ENCODE data around the gene WNT2B. TPM values are rescaled to one million over a fixed set of nuclear protein-coding genes. Genes with fewer than 3 reads are reported as not detected.

WNT2B gene
- total and polyA plus RNA-seq, 9 of the 15 experiments (the other 6 are each of a cell fraction or from before 2014, with no cell fraction given): 0.02 to 0.06 (median 0.04) TPM; not detected in 3

DNA sequence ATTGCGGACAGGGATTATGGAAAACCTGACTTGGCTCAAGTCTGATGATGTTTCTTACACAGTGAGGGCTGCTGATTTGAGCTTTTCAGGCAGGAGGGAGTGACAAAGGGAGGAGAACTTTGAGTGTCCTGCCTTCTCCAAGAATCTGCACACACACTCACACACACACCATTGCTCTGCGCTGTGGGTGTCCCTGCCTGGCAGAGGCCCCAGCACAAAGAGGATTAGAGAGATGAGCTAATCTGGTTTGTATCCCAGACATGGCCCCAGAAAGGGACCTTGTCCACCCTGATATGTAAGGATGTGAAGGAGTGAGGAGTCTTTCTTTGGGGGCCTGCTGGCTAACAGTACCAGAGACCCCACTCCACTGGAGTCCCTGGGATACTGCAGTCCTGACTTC lies 5.9 kb upstream of the WNT2B start:
- ChIA-PET POLR2A (interaction anchor here (0.6 to 1.6 kb wide), 3 partner anchors 17 to 218 kb away, joined by 3 to 6 read pairs (median 4); no protein-coding TSS in a partner anchor), CTCF (ENCODE audit: low intra/inter-chr PET ratio) (interaction anchor here (1.0 kb wide), 1 partner anchor 113 kb away, joined by 3 read pairs; no protein-coding TSS in a partner anchor)
- no peak overlapping the region for H3K4me3 ChIP-seq
- no peaks in the 10 kb centered on the region for H3K36me3 ChIP-seq (ENCODE audit: control insufficient read depth, insufficient read depth, low read length)
- no TSS peak for BruUV-seq (replicated peaks)
- no peak overlapping the region for H3K9ac ChIP-seq (ENCODE audit: insufficient read depth in 1 of 2, low read depth in 2 of 2, low read length in 2 of 2)
- H3K4me1 ChIP-seq (replicated peaks in 1 of 2; ENCODE audit: control insufficient read depth in 2 of 2, insufficient read depth in 2 of 2, low read length in 2 of 2): peaks cover 0 to 17% of the 10 kb centered on the region in 2 experiments; a peak in 3 of 5 replicates
- H3K79me2 ChIP-seq (ENCODE audit: control insufficient read depth, insufficient read depth, low read length): no peaks in the 10 kb centered on the region
- H3K27me3 ChIP-seq (ENCODE audit: control insufficient read depth in 2 of 2, insufficient read depth in 2 of 2, low read length in 2 of 2): peaks cover 38 to 77% of the 10 kb centered on the region in 2 experiments
- no peak overlapping the region for H3K4me2 ChIP-seq (ENCODE audit: insufficient read depth, low read length)
- DNase-seq (ENCODE audit: extremely low read depth in 1 of 4, low spot score in 3 of 4): peak in 1 of 4 experiments; percentile 5
- H3K9me3 ChIP-seq (replicated peaks; ENCODE audit: control insufficient read depth, insufficient read depth, low read depth, low read length): no peaks in the 10 kb centered on the region
- WGBS (ENCODE audit: insufficient coverage, low coverage, missing lambda C conversion rate): 7% methylated on average over 2 of the region's 2 CpGs
- H3K9me1 ChIP-seq (ENCODE audit: control insufficient read depth, insufficient read depth, low read length): no peaks in the 10 kb centered on the region
- TF ChIP-seq ZBTB9 (CRISPR knock-in tag; IDR thresholded peaks at IDR 0.05) (no peak), CBX5 (IDR thresholded peaks at IDR 0.05; ENCODE audit: borderline replicate concordance, low read depth) (no peak), GTF2E2 (tag; IDR thresholded peaks at IDR 0.05) (no peak), SP1 (CRISPR knock-in tag; IDR thresholded peaks at IDR 0.05) (no peak), GABPB2 (CRISPR knock-in tag; conservative IDR thresholded peaks at IDR 0.05) (no peak), TOE1 (IDR thresholded peaks at IDR 0.05; ENCODE audit: borderline replicate concordance) (no peak), TOE1 (CRISPR knock-in tag; IDR thresholded peaks at IDR 0.05; ENCODE audit: borderline replicate concordance, low read depth) (no peak), IRF1 (CRISPR knock-in tag; IDR thresholded peaks at IDR 0.05; ENCODE audit: borderline replicate concordance) (no peak), MNT (conservative IDR thresholded peaks at IDR 0.05) (no peak), DACH1 (IDR thresholded peaks at IDR 0.05; ENCODE audit: partially characterized antibody) (no peak)
- TF ChIP-seq, protein P1, sequence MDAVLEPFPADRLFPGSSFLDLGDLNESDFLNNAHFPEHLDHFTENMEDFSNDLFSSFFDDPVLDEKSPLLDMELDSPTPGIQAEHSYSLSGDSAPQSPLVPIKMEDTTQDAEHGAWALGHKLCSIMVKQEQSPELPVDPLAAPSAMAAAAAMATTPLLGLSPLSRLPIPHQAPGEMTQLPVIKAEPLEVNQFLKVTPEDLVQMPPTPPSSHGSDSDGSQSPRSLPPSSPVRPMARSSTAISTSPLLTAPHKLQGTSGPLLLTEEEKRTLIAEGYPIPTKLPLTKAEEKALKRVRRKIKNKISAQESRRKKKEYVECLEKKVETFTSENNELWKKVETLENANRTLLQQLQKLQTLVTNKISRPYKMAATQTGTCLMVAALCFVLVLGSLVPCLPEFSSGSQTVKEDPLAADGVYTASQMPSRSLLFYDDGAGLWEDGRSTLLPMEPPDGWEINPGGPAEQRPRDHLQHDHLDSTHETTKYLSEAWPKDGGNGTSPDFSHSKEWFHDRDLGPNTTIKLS (IDR thresholded peaks at IDR 0.05; ENCODE audit: borderline replicate concordance, low read depth): no peak
- 0 out of 2 replicates have a peak, but pooled peaks cover 4% of the 10 kb centered on the region for H4K20me1 ChIP-seq (replicated peaks; ENCODE audit: control insufficient read depth, insufficient read depth, low read length)
- no peak overlapping the region for H3K27ac ChIP-seq (ENCODE audit: extremely low read depth, low read depth, low read length)
- intact Hi-C loops (cut with micrococcal nuclease) (loop anchor here (1.0 kb wide), 1 partner anchor 204 kb away; the partner anchor contains the start of gene RHOC), in situ Hi-C loops (cut with MboI) (loop anchor here (5.0 kb wide), 1 partner anchor 204 kb away; the partner anchor contains the start of gene RHOC)
- H2AFZ ChIP-seq (ENCODE audit: low read depth, low read length): no peak overlapping the region
- ATAC-seq: no peak
- no peak for FAIRE-seq

Measured in K562 (cell line).